ENCODE data around the gene OSBPL10. TPM values are rescaled to one million over a fixed set of nuclear protein-coding genes. Genes with fewer than 3 reads are reported as not detected.

Gene OSBPL10
- total RNA-seq, 2 experiments from 2014 or later: 0.09 to 0.22 TPM

DNA sequence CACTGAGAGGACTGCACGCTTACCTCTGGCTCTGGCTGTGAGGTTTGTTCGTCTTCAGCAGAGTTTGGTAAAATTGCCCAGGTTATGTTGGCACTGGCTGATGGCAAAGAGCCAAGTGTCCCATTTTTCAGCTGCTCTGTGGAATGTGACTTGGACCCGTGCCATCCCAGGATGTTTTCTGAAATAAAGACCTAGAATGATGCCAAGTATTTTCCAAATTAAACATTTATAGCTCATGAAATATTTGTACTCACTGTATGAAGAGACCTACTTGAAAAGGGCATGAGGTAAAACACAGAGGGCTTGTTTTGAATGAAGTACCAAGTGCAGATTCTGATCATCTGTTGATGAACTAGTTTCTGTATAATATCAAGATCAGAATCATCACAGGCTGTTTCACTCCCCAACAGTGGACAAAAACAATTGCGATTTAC lies 247.8 kb downstream of the OSBPL10 start:
- Mint-ChIP-seq H3K4me3 (no peak overlapping the region), H3K9me3 (no peaks in the 10 kb centered on the region), H3K27me3 (no peaks in the 10 kb centered on the region), H3K36me3 (no peaks in the 10 kb centered on the region), H3K4me1 (no peaks in the 10 kb centered on the region), H3K27ac (no peak overlapping the region)
- POLR2A ChIA-PET: no interaction called here
- ATAC-seq (ENCODE audit: low read depth) (no peak), DNase-seq (no peak)

- POLR2A ChIA-PET: no interaction called here
- Mint-ChIP-seq H3K4me3 (no peak overlapping the region), H3K27ac (no peak overlapping the region), H3K9me3 (no peaks in the 10 kb centered on the region), H3K4me1 (no peaks in the 10 kb centered on the region), H3K27me3 (no peaks in the 10 kb centered on the region), H3K36me3 (no peaks in the 10 kb centered on the region)
- ATAC-seq (ENCODE audit: low read depth): no peak
- DNase-seq: no peak
Observed at GRCh38 chr3:31732548-31732947, 248.5 kb downstream of the OSBPL10 start.

DNA sequence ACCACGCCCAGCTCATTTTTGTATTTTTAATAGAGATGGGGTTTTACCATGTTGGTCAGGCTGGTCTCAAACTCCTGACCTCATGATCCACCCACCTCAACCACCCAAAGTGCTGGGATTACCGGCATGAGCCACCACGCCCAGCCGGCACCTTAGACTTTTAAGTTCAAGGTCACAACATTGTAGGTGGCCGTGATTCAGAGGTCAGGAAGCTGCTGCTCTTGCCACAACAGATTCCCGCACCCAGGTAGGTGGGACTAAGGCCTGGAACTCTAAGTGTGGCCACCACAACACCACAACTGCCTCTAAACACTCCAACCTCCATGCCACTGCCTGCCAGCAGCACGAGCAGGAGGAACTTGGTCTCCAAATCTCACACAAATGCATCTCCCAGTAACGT lies 251.5 kb downstream of the OSBPL10 start:
- H3K27me3 Mint-ChIP-seq: peaks cover 2% of the 10 kb centered on the region
- no peaks in the 10 kb centered on the region for H3K36me3 Mint-ChIP-seq
- no peak overlapping the region for H3K4me3 Mint-ChIP-seq
- no peak overlapping the region for H3K27ac Mint-ChIP-seq
- no peaks in the 10 kb centered on the region for H3K9me3 Mint-ChIP-seq
- DNase-seq (no peak), ATAC-seq (ENCODE audit: low read depth) (no peak)
- POLR2A ChIA-PET: no interaction called here
- H3K4me1 Mint-ChIP-seq: no peaks in the 10 kb centered on the region

DNA sequence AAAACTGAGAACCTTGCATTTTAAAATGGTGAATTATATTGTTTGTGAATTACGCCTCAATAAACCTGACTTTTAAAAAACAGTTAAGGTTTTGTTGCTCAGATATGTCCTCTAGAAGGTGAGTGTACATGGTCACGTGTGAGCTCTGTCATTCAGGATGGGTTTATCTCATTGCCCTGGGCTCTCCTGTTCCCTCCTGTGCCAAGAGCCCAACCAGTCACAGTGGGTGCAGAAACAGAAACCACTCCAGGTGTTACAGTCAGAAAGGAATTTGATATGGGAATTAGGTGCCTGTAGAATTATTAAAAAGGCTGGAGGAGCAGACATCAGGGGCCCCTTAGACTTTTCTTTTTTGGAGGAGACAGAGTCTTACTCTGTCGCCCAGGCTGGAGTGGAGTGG lies 252.0 kb downstream of the OSBPL10 start:
- no peak overlapping the region for H3K4me3 Mint-ChIP-seq
- H3K4me1 Mint-ChIP-seq: no peaks in the 10 kb centered on the region
- ATAC-seq (ENCODE audit: low read depth) (no peak), DNase-seq (no peak)
- H3K36me3 Mint-ChIP-seq: no peaks in the 10 kb centered on the region
- peaks cover 2% of the 10 kb centered on the region for H3K27me3 Mint-ChIP-seq
- H3K9me3 Mint-ChIP-seq: no peaks in the 10 kb centered on the region
- H3K27ac Mint-ChIP-seq: no peak overlapping the region
- POLR2A ChIA-PET: no interaction called here

DNA sequence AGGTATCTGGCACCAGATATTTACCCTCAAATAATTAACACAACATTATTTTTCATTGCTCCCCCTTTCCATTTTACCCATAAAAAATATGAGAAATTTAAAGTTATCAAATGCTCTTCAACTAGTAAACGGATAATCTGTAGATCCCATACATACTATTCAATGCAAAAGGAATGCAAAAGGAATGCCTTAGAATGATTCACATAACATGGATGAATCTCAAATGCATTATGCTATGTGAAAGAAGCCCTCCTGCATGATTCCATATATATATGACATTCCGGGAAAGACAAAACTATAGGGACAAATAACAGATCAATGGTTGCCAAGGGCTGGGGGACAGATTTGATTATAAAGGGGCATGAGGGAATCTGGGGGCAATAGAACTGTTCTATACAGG lies 252.7 kb downstream of the OSBPL10 start:
- POLR2A ChIA-PET: no interaction called here
- peaks cover 5% of the 10 kb centered on the region for H3K27me3 Mint-ChIP-seq
- no peak overlapping the region for H3K4me3 Mint-ChIP-seq

GRCh38 chr3:31725976-31726375 lies 255.1 kb downstream of the OSBPL10 start:
- H3K4me1 Mint-ChIP-seq: no peaks in the 10 kb centered on the region
- DNase-seq: no peak
- ATAC-seq (ENCODE audit: low read depth): no peak
- peaks cover 10% of the 10 kb centered on the region for H3K27me3 Mint-ChIP-seq
- no peaks in the 10 kb centered on the region for H3K9me3 Mint-ChIP-seq
- H3K36me3 Mint-ChIP-seq: no peaks in the 10 kb centered on the region
- POLR2A ChIA-PET: no interaction called here
- H3K4me3 Mint-ChIP-seq: no peak overlapping the region
- H3K27ac Mint-ChIP-seq: no peak overlapping the region

More for the DNA sequence above, 252.7 kb downstream of the OSBPL10 start:
- Mint-ChIP-seq H3K9me3 (no peaks in the 10 kb centered on the region), H3K36me3 (no peaks in the 10 kb centered on the region), H3K27ac (no peak overlapping the region), H3K4me1 (no peaks in the 10 kb centered on the region)
- no peak for ATAC-seq (ENCODE audit: low read depth)
- DNase-seq: no peak

GRCh38 chr3:31725568-31725967 lies 255.5 kb downstream of the OSBPL10 start:
- H3K27ac Mint-ChIP-seq: no peak overlapping the region
- peaks cover 10% of the 10 kb centered on the region for H3K27me3 Mint-ChIP-seq
- DNase-seq: no peak
- no peaks in the 10 kb centered on the region for H3K36me3 Mint-ChIP-seq
- H3K4me1 Mint-ChIP-seq: no peaks in the 10 kb centered on the region
- ATAC-seq (ENCODE audit: low read depth): no peak
- H3K9me3 Mint-ChIP-seq: no peaks in the 10 kb centered on the region
- POLR2A ChIA-PET: no interaction called here
- no peak overlapping the region for H3K4me3 Mint-ChIP-seq

GRCh38 chr3:31724651-31725050 lies 256.4 kb downstream of the OSBPL10 start:
- Mint-ChIP-seq H3K4me3 (no peak overlapping the region), H3K27ac (no peak overlapping the region), H3K36me3 (no peaks in the 10 kb centered on the region), H3K9me3 (no peaks in the 10 kb centered on the region), H3K4me1 (no peaks in the 10 kb centered on the region), H3K27me3 (peaks cover 10% of the 10 kb centered on the region)
- POLR2A ChIA-PET: interaction anchor here (0.6 kb wide), 1 partner anchor 56 kb away, joined by 3 read pairs; no protein-coding TSS in a partner anchor
- ATAC-seq (ENCODE audit: low read depth) (no peak), DNase-seq (no peak)

DNA sequence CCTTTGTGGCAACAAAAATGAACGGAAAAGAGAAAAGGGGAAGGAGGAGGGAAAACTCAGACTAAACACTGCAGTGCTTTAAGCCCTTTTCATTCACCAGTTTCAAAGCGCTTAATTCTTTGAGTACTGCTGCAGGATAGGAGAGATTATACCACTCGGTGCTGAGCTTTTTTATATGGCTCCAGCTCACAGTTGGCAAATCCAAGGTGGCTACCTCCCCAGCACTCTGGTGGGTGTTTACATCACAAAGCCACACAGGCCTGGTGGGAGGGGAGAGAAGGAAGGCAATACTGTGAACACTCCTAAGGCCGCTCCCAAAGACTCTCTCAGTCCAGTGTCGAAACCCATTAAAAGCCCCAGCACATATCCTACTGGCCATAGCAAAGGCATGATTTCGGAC lies 256.9 kb downstream of the OSBPL10 start:
- Mint-ChIP-seq H3K27ac (no peak overlapping the region), H3K4me1 (no peaks in the 10 kb centered on the region), H3K27me3 (peaks cover 10% of the 10 kb centered on the region), H3K36me3 (no peaks in the 10 kb centered on the region), H3K9me3 (no peaks in the 10 kb centered on the region), H3K4me3 (no peak overlapping the region)
- ATAC-seq (ENCODE audit: low read depth): no peak
- no peak for DNase-seq
- POLR2A ChIA-PET: no interaction called here

- no peaks in the 10 kb centered on the region for H3K4me1 Mint-ChIP-seq
- H3K36me3 Mint-ChIP-seq: no peaks in the 10 kb centered on the region
- peaks cover 10% of the 10 kb centered on the region for H3K27me3 Mint-ChIP-seq
- H3K4me3 Mint-ChIP-seq: no peak overlapping the region
- POLR2A ChIA-PET: no interaction called here
- no peak overlapping the region for H3K27ac Mint-ChIP-seq
- DNase-seq: no peak
- H3K9me3 Mint-ChIP-seq: no peaks in the 10 kb centered on the region
- ATAC-seq (ENCODE audit: low read depth): no peak
Observed at GRCh38 chr3:31723701-31724100, 257.4 kb downstream of the OSBPL10 start.

- H3K4me3 Mint-ChIP-seq: no peak overlapping the region
- POLR2A ChIA-PET: no interaction called here
- H3K36me3 Mint-ChIP-seq: no peaks in the 10 kb centered on the region
- H3K27me3 Mint-ChIP-seq: peaks cover 10% of the 10 kb centered on the region
- H3K9me3 Mint-ChIP-seq: no peaks in the 10 kb centered on the region
- H3K4me1 Mint-ChIP-seq: no peaks in the 10 kb centered on the region
- no peak overlapping the region for H3K27ac Mint-ChIP-seq
- ATAC-seq (ENCODE audit: low read depth): no peak
- no peak for DNase-seq
Observed at GRCh38 chr3:31721676-31722075, 259.4 kb downstream of the OSBPL10 start.

GRCh38 chr3:31714495-31715280 lies 266.4 kb downstream of the OSBPL10 start:
- DNase-seq (no peak), ATAC-seq (ENCODE audit: low read depth) (no peak)
- Mint-ChIP-seq H3K4me1 (no peaks in the 10 kb centered on the region), H3K9me3 (peaks cover 4% of the 10 kb centered on the region), H3K27me3 (peaks cover 4% of the 10 kb centered on the region), H3K36me3 (peaks cover 1% of the 10 kb centered on the region), H3K4me3 (no peak overlapping the region), H3K27ac (no peak overlapping the region)
- POLR2A ChIA-PET: no interaction called here

DNA sequence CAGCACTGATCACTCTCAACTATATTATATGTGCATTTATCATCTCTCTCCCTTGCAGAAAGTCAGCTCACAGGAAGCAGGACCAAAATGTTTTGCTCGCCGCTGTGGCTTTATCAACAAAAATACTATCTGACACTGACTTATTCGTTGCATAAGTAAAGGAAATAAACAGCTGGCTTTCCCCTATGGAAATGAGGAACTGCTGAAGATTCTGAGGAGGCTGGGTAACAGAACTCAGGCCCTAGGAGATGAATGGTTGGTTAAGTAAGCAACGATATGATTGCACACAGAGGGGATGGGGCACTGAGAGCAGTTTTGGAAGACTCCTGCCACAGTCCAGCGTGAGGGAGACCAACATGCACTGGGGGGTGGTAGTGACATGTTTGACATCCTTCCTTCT lies 267.2 kb downstream of the OSBPL10 start:
- Mint-ChIP-seq H3K9me3 (peaks cover 4% of the 10 kb centered on the region), H3K4me1 (no peaks in the 10 kb centered on the region), H3K4me3 (no peak overlapping the region), H3K27me3 (peaks cover 4% of the 10 kb centered on the region), H3K36me3 (peaks cover 1% of the 10 kb centered on the region), H3K27ac (no peak overlapping the region)
- POLR2A ChIA-PET: no interaction called here
- ATAC-seq (ENCODE audit: low read depth) (no peak), DNase-seq (no peak)

DNA sequence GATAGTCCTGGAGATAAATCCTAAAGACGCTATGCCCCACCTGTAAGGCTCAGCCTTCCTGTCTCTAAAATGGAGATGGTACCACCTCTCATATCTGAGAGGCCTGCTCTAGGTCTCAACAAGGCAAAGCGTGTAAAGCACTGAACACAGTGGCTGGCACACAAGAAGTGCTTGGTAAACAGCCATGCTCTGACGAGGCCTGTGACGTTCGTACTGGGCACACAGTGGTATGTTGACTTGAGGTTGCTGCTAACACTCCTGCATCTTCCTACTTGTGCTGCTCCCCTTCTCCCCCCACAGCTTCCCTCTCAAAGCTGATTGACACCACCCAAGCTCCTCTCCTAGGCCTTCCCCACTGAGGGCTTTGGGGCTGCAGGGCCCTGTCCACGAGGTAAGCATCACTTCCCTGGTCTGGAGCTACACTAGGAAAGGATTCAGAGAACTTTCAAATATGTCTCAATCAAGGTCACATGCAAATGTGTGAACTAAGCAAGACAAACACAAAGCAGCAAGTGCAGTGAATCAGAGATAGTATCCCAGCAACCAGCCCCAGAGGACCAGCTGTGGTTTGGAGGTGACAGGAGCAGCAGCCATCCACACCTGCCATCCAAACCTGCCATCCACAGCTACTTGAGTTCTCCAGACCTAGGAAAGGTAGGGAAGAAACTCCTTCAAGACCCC lies 270.8 kb downstream of the OSBPL10 start:
- Mint-ChIP-seq H3K27me3 (peaks cover 3% of the 10 kb centered on the region), H3K4me1 (no peaks in the 10 kb centered on the region), H3K4me3 (no peak overlapping the region), H3K36me3 (peaks cover 1% of the 10 kb centered on the region), H3K9me3 (peaks cover 4% of the 10 kb centered on the region), H3K27ac (no peak overlapping the region)
- ATAC-seq (ENCODE audit: low read depth) (no peak), DNase-seq (no peak)
- POLR2A ChIA-PET: no interaction called here
